NCI-H2196 (cell line): ENCODE data around the gene ZNF621.

ENCODE experiments used
- DNase-seq: peaks from one replicate; lab custom pipeline; 2025; ENCODE audit not compliant: unreplicated experiment; lab: John Stamatoyannopoulos, UW

ZNF621 gene

GRCh38 chr3:40524568-40525285 is at the start of gene ZNF621:
ZNF621 (plus strand) TSS chr3:40524960; CDS start chr3:40525841, 881 bp downstream.
- DNase-seq = peak; percentile 74

- DNase-seq = peak; percentile 42
Observed at GRCh38 chr3:40476478-40477470, 48.0 kb upstream of the ZNF621 start, which contains the start of gene ZNF619. ZNF619 (plus strand) TSS chr3:40477122; CDS start chr3:40477980, 858 bp downstream.

GRCh38 chr3:40477666-40478065 is 47.1 kb upstream of the ZNF621 start:
- DNase-seq = no peak

- no peak for DNase-seq
Observed at GRCh38 chr3:40487172-40487571, 37.6 kb upstream of the ZNF621 start.

GRCh38 chr3:40490916-40491315 is 33.8 kb upstream of the ZNF621 start:
- DNase-seq = no peak

GRCh38 chr3:40494698-40495097 is 30.1 kb upstream of the ZNF621 start:
- no peak for DNase-seq

GRCh38 chr3:40497288-40497687 is 27.5 kb upstream of the ZNF621 start:
- no peak for DNase-seq

GRCh38 chr3:40499952-40500351 is 24.8 kb upstream of the ZNF621 start:
- no peak for DNase-seq

- no peak for DNase-seq
Observed at GRCh38 chr3:40502034-40502433, 22.7 kb upstream of the ZNF621 start.

GRCh38 chr3:40504636-40505430 is 19.9 kb upstream of the ZNF621 start:
- no peak for DNase-seq

GRCh38 chr3:40505599-40506462 is 18.9 kb upstream of the ZNF621 start, which contains the start of gene ZNF620:
ZNF620 (plus strand) TSS chr3:40506039; CDS start chr3:40506353, 314 bp downstream.
- peak; percentile 79 for DNase-seq

- no peak for DNase-seq
Observed at GRCh38 chr3:40511031-40511718, 13.6 kb upstream of the ZNF621 start.

- DNase-seq = no peak
Observed at GRCh38 chr3:40516201-40516600, 8.6 kb upstream of the ZNF621 start.

- no peak for DNase-seq
Observed at GRCh38 chr3:40518067-40518466, 6.7 kb upstream of the ZNF621 start.

- no peak for DNase-seq
Observed at GRCh38 chr3:40518848-40519247, 5.9 kb upstream of the ZNF621 start.

- DNase-seq = no peak
Observed at GRCh38 chr3:40521254-40521653, 3.5 kb upstream of the ZNF621 start.

GRCh38 chr3:40523781-40524180 is 979 bp upstream of the ZNF621 start:
- peak; percentile 2 for DNase-seq

- no peak for DNase-seq
Observed at GRCh38 chr3:40524222-40524567, 565 bp upstream of the ZNF621 start.

- DNase-seq = no peak
Observed at GRCh38 chr3:40528426-40528825, 3.7 kb downstream of the ZNF621 start.
